CD4-positive, alpha-beta T cell (primary cell): ENCODE results near the gene SCNM1. TPM values are rescaled to one million over a fixed set of nuclear protein-coding genes. Genes with fewer than 3 reads are reported as not detected.

Experiments used
- ATAC-seq: fragments of 200-7000 bp; cut with Tn5 transposase; one replicate; pipeline ENCODE4 v1.10.0; 2022; ENCODE audit warnings: mild to moderate bottlenecking; ENCODE audit not compliant: poor library complexity
- CTCF ChIA-PET: fragments of 350-600 bp; sonication (Branson Sonifier 250); formaldehyde crosslinking; loops from one replicate; lab custom pipeline; 2021; ENCODE audit warnings: antibody characterized with exemption, inconsistent platforms; lab: Charles Lee
- POLR2A ChIA-PET: fragments of 350-600 bp; sonication (Branson Sonifier 250); formaldehyde crosslinking; loops from one replicate; lab custom pipeline; 2021; ENCODE audit warnings: antibody characterized with exemption, inconsistent platforms; lab: Charles Lee
- DNase-seq, 14 experiments: peaks; one replicate each; pipeline ENCODE4 v3.0.0-alpha.2; 2013 to 2020; ENCODE audit warnings: mixed read lengths in 2 of 14
- H3K27ac ChIP-seq, 2 donors: one replicate each; pipeline versions ENCODE4 v1.5.1 to v1.7.0; 2013; ENCODE audit warnings: low read length in 2 of 2, low read depth in 1 of 2, mild to moderate bottlenecking in 1 of 2
- H3K27me3 ChIP-seq, 2 experiments: 1 replicate in 1 of 2; 2 replicates in 1 of 2; pipeline versions ENCODE4 v1.6.1 to v1.7.0; 2013; ENCODE audit warnings: low read length in 2 of 2, control low read depth in 1 of 2, mild to moderate bottlenecking in 1 of 2, moderate library complexity in 1 of 2; ENCODE audit not compliant: insufficient read depth in 2 of 2, control insufficient read depth in 1 of 2
- H3K36me3 ChIP-seq: one replicate; pipeline ENCODE4 v1.6.1; 2013; ENCODE audit warnings: low read length, control low read depth; ENCODE audit not compliant: insufficient read depth
- H3K4me1 ChIP-seq: one replicate; pipeline ENCODE4 v1.6.1; 2013; ENCODE audit warnings: low read length, control low read depth; ENCODE audit not compliant: insufficient read depth
- H3K4me3 ChIP-seq: one replicate; pipeline ENCODE4 v1.5.1; 2013; ENCODE audit warnings: mild to moderate bottlenecking, low read length, moderate library complexity
- H3K9me3 ChIP-seq, 2 experiments: 1 replicate in 1 of 2; 2 replicates in 1 of 2; pipeline versions ENCODE4 v1.6.1 to v1.7.0; 2013; ENCODE audit warnings: low read length in 2 of 2, mild to moderate bottlenecking in 2 of 2, control low read depth in 1 of 2, moderate library complexity in 1 of 2; ENCODE audit not compliant: control insufficient read depth in 1 of 2, insufficient read depth in 1 of 2
- H3K27ac Mint-ChIP-seq: one replicate; pipeline ENCODE4 v1.8.0; 2020; ENCODE audit warnings: mixed read lengths
- H3K27me3 Mint-ChIP-seq: one replicate; pipeline ENCODE4 v1.8.0; 2021; ENCODE audit warnings: mixed read lengths
- H3K36me3 Mint-ChIP-seq: one replicate; pipeline ENCODE4 v1.8.0; 2021; ENCODE audit warnings: low read depth, mixed read lengths
- H3K4me1 Mint-ChIP-seq: one replicate; pipeline ENCODE4 v1.8.0; 2021; ENCODE audit warnings: low read depth, mixed read lengths
- H3K4me3 Mint-ChIP-seq: one replicate; pipeline ENCODE4 v1.8.0; 2020; ENCODE audit warnings: mild to moderate bottlenecking, mixed read lengths
- H3K9me3 Mint-ChIP-seq: one replicate; pipeline ENCODE4 v1.8.0; 2020; ENCODE audit warnings: mixed read lengths
- CTCF ChIP-seq: fragments of 200-600 bp; IDR thresholded peaks from one replicate; pipeline ENCODE4 v1.8.0; 2022; ENCODE audit warnings: antibody characterized with exemption, mild to moderate bottlenecking
- intact Hi-C, 2 experiments: fragments of 100-400 bp; cut with DNase I in 1 of 2; cut with micrococcal nuclease in 1 of 2; formaldehyde crosslinking; loops; one replicate each; pipeline versions ENCODE4 v1.15.1 to v1.9.0; 2023 to 2025; cut with DNase I, micrococcal nuclease
- total RNA-seq, 174 experiments: library from RNA in 2 of 174; stranded (reverse) in 2 of 174; gene quantifications; one replicate each; pipeline ENCODE4 v1.2.3 and lab custom pipeline; 2021 to 2026

Gene SCNM1
- total RNA-seq, 2 experiments from 2014 or later = 35.2 to 35.7 TPM

- H3K27me3 ChIP-seq = no peaks in the 10 kb centered on the region
- no peak overlapping the region for H3K27ac ChIP-seq
- no peak for DNase-seq
- no peaks in the 10 kb centered on the region for H3K4me1 ChIP-seq
- peaks cover 69% of the 10 kb centered on the region for H3K36me3 ChIP-seq
- H3K9me3 Mint-ChIP-seq = no peaks in the 10 kb centered on the region
- peak overlapping the region; percentile 12 for H3K27ac Mint-ChIP-seq
- ATAC-seq = no peak
- POLR2A ChIA-PET = interaction anchor here (0.9 to 1.2 kb wide), 3 partner anchors 9 to 18 kb away, joined by 3 to 4 read pairs (median 3); partner anchors contain the start of genes LYSMD1, SCNM1 and VPS72
- H3K4me3 ChIP-seq = no peak overlapping the region
- H3K4me1 Mint-ChIP-seq = no peaks in the 10 kb centered on the region
- H3K27me3 Mint-ChIP-seq = no peaks in the 10 kb centered on the region
- no peak overlapping the region for H3K4me3 Mint-ChIP-seq
- H3K36me3 Mint-ChIP-seq = peaks cover 85% of the 10 kb centered on the region
- CTCF ChIA-PET = no interaction called here
- no peak for TF ChIP-seq CTCF
- no peaks in the 10 kb centered on the region for H3K9me3 ChIP-seq
- intact Hi-C loops = no loop called here
These were observed 9.2 kb downstream of the SCNM1 start for GRCh38 chr1:151175041-151175741.

DNA sequence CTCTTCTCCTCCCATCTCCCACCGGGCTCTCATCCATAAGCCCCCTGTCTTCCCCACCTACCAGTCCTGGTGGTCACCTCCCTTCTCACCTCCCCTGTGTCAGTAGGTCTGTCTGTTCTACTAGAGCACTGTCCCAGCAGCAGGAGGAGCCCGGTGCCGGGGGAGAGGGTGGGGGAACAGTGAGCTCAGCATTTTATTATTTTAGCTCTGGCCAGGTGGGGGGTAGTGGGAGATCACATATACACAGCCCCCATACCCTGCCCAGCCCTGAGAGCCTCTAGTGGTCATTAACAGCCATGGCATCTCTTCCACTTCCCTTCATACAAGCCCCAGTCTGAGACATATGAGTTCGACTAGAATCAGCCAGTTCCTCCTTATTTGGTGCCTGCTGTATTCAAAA is 9.9 kb downstream of the SCNM1 start, which contains the start of gene TMOD4:
Gene TMOD4, minus strand, starts transcription at position 119 of the 400 bp plus-strand sequence. CDS start 1,106 bp downstream, outside the sequence.
- peak within 1 kb of the TSS; percentile 12 for H3K27ac Mint-ChIP-seq
- Histone ChIP-seq H3K27ac (no peak within 1 kb of the TSS), H3K36me3 (peaks cover 66% of the 10 kb centered on the region), H3K4me3 (no peak within 1 kb of the TSS), H3K9me3 (no peaks in the 10 kb centered on the region), H3K27me3 (no peaks in the 10 kb centered on the region), H3K4me1 (no peaks in the 10 kb centered on the region)
- ChIA-PET CTCF (no interaction called here), POLR2A (interaction anchor here (0.9 to 1.2 kb wide), 2 partner anchors 10 to 18 kb away, joined by 3 to 4 read pairs; partner anchors contain the start of genes LYSMD1 and SCNM1)
- peaks cover 85% of the 10 kb centered on the region for H3K36me3 Mint-ChIP-seq
- no peaks in the 10 kb centered on the region for H3K4me1 Mint-ChIP-seq
- ATAC-seq (peak; percentile 78), DNase-seq (peak in 1 of 14 experiments; percentile 38)
- no peaks in the 10 kb centered on the region for H3K9me3 Mint-ChIP-seq
- intact Hi-C loops = no loop called here
- H3K4me3 Mint-ChIP-seq = no peak within 1 kb of the TSS
- TF ChIP-seq CTCF = peak; percentile 57
- H3K27me3 Mint-ChIP-seq = no peaks in the 10 kb centered on the region

GRCh38 chr1:151176514-151177045 is 10.6 kb downstream of the SCNM1 start:
- ChIA-PET POLR2A (no interaction called here), CTCF (no interaction called here)
- no peaks in the 10 kb centered on the region for H3K9me3 ChIP-seq
- no peak overlapping the region for H3K27ac Mint-ChIP-seq
- intact Hi-C loops = no loop called here
- no peak for DNase-seq
- no peaks in the 10 kb centered on the region for H3K9me3 Mint-ChIP-seq
- no peak overlapping the region for H3K4me3 ChIP-seq
- no peaks in the 10 kb centered on the region for H3K4me1 ChIP-seq
- no peak for ATAC-seq
- H3K4me1 Mint-ChIP-seq = no peaks in the 10 kb centered on the region
- H3K27ac ChIP-seq = no peak overlapping the region
- peaks cover 85% of the 10 kb centered on the region for H3K36me3 Mint-ChIP-seq
- TF ChIP-seq CTCF = no peak
- H3K36me3 ChIP-seq = peaks cover 68% of the 10 kb centered on the region
- no peaks in the 10 kb centered on the region for H3K27me3 ChIP-seq
- no peak overlapping the region for H3K4me3 Mint-ChIP-seq
- H3K27me3 Mint-ChIP-seq = no peaks in the 10 kb centered on the region
